GM18499 (cell line): ENCODE measurements around the gene HSD17B1.

Experiments
- ATAC-seq: cut with Tn5 transposase; IDR thresholded peaks from one replicate; pipeline ENCODE4 v1.9.1; 2021; ENCODE audit warnings: moderate number of reproducible peaks; ENCODE audit not compliant: insufficient read depth, unreplicated experiment

HSD17B1 gene

DNA sequence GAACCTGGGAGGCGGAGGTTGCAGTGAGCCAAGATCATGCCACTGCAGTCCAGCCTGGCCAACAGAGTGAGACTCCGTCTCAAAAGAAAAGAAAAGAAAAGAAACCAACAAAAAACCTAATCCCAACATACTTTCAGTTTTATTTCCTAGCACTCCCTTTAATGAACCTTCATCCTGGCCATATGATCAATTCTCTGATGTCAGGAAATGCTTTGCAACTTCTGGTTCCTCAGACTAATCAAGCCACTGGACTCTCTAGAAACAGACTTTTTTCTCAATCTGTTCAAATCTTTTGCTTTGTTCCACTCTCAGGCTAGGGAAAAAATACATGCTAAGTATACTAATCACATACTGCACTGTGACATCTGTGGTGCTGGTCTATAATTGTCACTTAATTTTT lies 38.2 kb downstream of the HSD17B1 start:
- no peak for ATAC-seq

DNA sequence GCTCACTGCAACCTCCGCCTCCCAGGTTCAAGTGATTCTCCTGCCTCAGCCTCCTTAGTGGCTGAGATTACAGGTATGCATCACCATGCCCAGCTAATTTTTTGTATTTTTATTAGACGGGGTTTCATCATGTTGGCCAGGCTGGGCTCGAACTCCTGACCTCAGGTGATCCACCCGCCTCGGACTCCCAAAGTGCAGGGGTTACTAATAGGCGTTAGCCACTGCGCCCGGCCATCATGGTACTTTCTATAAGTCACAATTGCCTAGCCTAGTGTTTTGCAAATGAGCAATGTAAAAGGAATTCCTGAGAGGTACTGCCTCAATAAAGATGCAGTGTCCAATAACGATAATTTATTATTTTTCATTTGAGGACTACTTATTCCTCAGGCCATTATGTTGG lies 38.7 kb downstream of the HSD17B1 start:
- no peak for ATAC-seq

DNA sequence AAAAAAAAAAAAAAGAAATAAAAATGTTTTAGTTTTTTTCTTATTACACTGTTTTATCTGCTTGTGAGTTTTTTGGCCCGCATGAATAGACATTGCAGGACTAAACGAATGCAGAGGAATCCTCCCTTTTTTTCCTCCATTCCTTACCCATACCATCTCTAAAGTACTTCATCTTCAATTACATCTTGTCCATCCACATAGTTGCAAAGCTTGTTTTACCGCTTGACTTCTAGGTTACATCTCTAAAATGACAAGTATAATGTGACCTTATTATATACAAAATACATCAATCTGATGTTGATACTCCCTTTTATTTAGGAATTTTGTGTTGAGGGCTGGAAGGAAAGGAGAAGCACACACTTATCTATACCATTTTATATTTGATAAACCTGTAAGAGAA lies 43.7 kb downstream of the HSD17B1 start:
- no peak for ATAC-seq

DNA sequence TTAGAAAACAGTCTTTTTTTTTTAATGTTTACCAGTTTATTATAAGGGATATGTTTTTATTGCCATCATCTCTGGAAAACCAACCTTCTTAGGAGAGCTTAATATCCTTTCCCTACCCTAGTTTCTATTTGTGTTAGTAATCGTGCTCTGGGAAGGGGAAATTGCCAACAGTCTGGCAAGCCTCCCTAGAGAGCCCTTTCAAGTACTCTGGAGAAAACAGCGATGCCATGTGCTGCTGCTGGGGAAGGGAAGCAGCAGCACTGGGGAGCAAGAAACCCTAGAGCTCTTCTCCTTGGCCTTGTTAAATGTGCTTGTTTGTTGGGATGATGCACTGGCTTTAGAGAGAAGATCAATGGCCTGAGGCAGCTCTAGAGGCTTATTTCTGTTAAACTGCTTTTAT lies 46.2 kb downstream of the HSD17B1 start:
- ATAC-seq = no peak

DNA sequence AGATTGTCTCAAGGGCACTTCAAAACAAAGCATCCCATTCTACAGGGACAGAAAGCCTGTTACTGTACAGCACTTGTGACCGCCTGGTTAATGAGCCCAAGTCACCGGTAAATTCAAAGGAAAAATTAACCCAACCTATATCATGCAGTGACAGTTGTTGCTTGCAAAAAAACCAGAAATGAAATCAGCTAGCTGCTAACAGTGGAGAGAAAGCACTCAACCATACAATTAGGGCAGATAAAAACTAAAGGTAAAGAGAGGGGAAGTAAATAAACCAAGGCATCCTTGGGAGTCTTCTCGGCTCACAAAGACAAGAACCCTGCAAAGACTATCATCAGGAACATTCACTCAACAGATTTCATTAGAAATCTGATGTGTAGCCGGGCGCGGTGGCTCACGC lies 50.6 kb downstream of the HSD17B1 start:
- no peak for ATAC-seq
